ENCODE data around the gene NDUFA7.

DNA sequence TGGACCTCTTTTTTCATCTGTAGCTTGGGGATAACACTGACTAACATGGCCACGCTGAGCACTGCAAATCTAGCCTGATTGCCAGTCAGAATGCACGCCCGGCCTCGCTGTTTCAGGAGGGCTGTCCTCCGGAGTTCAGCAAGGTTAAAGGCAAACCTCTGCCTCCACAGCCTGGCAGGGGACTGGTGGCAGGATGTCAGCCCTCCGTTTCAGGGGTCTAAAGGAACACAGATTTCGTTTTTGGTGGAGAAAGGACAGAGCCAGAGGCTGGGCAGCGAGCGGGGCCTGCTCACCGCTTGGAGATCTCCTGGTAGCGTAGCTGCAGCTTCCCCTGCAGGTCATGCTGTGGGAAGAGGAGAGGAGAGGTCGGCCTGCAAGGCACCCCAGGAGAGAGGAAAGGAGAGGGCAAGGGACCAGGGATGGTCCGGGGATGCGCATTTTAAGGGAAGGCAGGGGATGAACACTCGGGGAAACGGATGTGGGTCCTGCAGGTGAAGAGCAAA, 560 bp downstream of the NDUFA7 start:
- TF ChIP-seq, protein P1, sequence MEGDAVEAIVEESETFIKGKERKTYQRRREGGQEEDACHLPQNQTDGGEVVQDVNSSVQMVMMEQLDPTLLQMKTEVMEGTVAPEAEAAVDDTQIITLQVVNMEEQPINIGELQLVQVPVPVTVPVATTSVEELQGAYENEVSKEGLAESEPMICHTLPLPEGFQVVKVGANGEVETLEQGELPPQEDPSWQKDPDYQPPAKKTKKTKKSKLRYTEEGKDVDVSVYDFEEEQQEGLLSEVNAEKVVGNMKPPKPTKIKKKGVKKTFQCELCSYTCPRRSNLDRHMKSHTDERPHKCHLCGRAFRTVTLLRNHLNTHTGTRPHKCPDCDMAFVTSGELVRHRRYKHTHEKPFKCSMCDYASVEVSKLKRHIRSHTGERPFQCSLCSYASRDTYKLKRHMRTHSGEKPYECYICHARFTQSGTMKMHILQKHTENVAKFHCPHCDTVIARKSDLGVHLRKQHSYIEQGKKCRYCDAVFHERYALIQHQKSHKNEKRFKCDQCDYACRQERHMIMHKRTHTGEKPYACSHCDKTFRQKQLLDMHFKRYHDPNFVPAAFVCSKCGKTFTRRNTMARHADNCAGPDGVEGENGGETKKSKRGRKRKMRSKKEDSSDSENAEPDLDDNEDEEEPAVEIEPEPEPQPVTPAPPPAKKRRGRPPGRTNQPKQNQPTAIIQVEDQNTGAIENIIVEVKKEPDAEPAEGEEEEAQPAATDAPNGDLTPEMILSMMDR (IDR thresholded peaks at IDR 0.05; ENCODE audit: low read length): no peak
- TF ChIP-seq EZH2phosphoT487 (IDR thresholded peaks at IDR 0.05; ENCODE audit: low read length): no peak
